ENCODE measurements around the gene LRP6.

- no peak for TF ChIP-seq POLR2A (IDR thresholded peaks at IDR 0.05)
- TF ChIP-seq CTCF (IDR thresholded peaks at IDR 0.05 in 4 of 5, conservative IDR thresholded peaks at IDR 0.05 in 1 of 5), result no peak
Measured at GRCh38 chr12:12088147-12088546, 178.7 kb downstream of the LRP6 start.
